Prostate gland (tissue), 2 donors: ENCODE results near the gene SAYSD1.

Experiments
- POLR2A ChIP-seq: fragments of 450-650 bp; IDR thresholded peaks from one replicate; pipeline ENCODE4 v1.6.1; 2016; ENCODE audit warnings: antibody characterized with exemption, mild to moderate bottlenecking
- TF ChIP-seq, protein P1 (sequence below), 4 experiments: fragments of 200-600 bp in 2 of 4; fragments of 450-650 bp in 2 of 4; sonication (generic) in 2 of 4; IDR thresholded peaks; 1 replicate in 3 of 4; 2 replicates in 1 of 4; pipeline ENCODE4 v1.5.1; 2016 to 2019; ENCODE audit warnings: antibody characterized with exemption in 4 of 4, mild to moderate bottlenecking in 2 of 4, moderate library complexity in 2 of 4

DNA sequence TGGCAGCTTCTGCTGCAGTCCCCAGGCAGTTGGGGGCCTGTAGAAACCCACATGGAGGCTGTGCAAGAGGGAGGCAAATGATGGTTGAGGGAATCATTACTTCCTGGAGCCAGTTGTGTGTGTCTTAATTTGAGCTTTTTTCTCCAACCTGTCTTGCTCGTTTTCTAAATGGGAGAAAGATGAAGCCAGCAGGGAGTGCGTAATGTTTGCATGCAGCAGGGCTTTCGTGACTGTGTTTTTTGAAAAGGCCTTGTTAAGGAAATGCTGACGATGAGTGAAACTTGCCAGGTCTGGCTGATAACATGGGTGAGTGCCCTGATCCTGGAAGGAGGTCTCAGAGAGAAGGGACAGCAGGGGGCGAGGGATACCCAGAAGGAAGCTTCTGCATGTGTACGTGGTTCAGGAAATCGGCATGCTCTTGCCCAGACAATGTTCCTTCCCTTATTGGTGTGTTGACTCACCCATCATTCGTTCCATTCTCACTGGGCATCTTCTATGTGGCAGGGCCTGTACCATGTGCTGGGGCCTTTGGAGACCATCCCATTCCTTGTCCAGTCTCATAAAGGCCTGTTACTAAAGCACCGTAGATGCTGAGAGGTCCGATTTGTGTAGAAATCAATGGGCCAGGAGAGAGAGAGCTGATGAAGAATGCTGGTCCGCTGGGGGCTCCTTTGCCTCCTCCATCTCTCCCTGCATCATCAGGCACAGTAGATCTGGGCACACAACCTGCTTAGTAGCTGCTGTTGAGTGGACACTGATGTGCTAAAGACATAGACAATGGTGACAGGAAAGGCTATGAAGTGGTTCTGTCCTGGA lies 39.0 kb downstream of the SAYSD1 start:
- TF ChIP-seq, protein P1, sequence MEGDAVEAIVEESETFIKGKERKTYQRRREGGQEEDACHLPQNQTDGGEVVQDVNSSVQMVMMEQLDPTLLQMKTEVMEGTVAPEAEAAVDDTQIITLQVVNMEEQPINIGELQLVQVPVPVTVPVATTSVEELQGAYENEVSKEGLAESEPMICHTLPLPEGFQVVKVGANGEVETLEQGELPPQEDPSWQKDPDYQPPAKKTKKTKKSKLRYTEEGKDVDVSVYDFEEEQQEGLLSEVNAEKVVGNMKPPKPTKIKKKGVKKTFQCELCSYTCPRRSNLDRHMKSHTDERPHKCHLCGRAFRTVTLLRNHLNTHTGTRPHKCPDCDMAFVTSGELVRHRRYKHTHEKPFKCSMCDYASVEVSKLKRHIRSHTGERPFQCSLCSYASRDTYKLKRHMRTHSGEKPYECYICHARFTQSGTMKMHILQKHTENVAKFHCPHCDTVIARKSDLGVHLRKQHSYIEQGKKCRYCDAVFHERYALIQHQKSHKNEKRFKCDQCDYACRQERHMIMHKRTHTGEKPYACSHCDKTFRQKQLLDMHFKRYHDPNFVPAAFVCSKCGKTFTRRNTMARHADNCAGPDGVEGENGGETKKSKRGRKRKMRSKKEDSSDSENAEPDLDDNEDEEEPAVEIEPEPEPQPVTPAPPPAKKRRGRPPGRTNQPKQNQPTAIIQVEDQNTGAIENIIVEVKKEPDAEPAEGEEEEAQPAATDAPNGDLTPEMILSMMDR (IDR thresholded peaks at IDR 0.05) = no peak
- no peak for TF ChIP-seq POLR2A
